HL-60 (cell line): Measurements from ENCODE around the gene FAF1.

ENCODE experiments used
- DNase-seq, 2 experiments: peaks; one replicate each; pipeline ENCODE4 v3.0.0-alpha.2; 2010 to 2020; ENCODE audit warnings: low read depth in 1 of 2, low spot score in 1 of 2
- H3K27ac ChIP-seq: fragments of 250-450 bp; sonication (Bioruptor Pico); replicated peaks from 2 replicates; pipeline ENCODE4 v1.5.1; 2020; ENCODE audit warnings: mild to moderate bottlenecking, moderate library complexity
- H3K27me3 ChIP-seq: fragments of 250-450 bp; sonication (Bioruptor Pico); 2 replicates; pipeline ENCODE4 v1.5.1; 2021; ENCODE audit warnings: mild to moderate bottlenecking, moderate library complexity; ENCODE audit not compliant: insufficient read depth, poor library complexity, severe bottlenecking
- H3K4me3 ChIP-seq: replicated peaks from 2 replicates; pipeline ENCODE4 v1.5.1; 2011; ENCODE audit warnings: mild to moderate bottlenecking, control low read depth, low read length; ENCODE audit not compliant: insufficient read depth
- GABPA ChIP-seq: IDR thresholded peaks from 2 replicates; pipeline ENCODE4 v1.6.1; 2012; ENCODE audit warnings: low read depth
- POLR2AphosphoS5 ChIP-seq: IDR thresholded peaks from 2 replicates; pipeline ENCODE4 v1.6.1; 2012; ENCODE audit warnings: low read depth
- SPI1 ChIP-seq: IDR thresholded peaks from 2 replicates; pipeline ENCODE4 v1.6.1; 2012; ENCODE audit warnings: low read depth, mild to moderate bottlenecking, borderline replicate concordance
- TF ChIP-seq, protein P1 (sequence below): IDR thresholded peaks from 2 replicates; pipeline ENCODE4 v1.6.1; 2012; ENCODE audit warnings: low read depth; ENCODE audit not compliant: insufficient replicate concordance
- TF ChIP-seq, protein P2 (sequence below): IDR thresholded peaks from one replicate; pipeline ENCODE4 v1.5.1; 2011; ENCODE audit warnings: low read length, control low read depth, inconsistent platforms; ENCODE audit not compliant: insufficient read depth

FAF1 gene

DNA sequence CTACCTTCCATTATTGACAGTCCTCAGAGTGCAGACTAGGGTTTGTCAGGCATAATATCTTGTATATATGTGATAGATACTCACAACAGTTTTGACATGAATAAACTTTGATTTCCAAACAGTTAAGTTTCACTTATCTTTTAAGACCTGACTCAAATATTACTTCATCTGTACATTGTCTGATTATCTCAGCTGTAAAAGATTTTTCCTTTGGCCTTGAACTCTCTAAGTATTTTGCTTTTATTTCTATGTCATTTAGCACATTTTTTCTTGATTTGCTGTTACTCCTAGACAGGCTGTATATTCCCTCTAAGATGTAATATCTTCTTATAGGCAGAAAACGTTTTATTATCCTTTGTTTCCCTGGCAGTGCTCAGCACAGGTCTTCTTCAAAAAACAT, 471.2 kb downstream of the FAF1 start:
- DNase-seq = no peak

DNA sequence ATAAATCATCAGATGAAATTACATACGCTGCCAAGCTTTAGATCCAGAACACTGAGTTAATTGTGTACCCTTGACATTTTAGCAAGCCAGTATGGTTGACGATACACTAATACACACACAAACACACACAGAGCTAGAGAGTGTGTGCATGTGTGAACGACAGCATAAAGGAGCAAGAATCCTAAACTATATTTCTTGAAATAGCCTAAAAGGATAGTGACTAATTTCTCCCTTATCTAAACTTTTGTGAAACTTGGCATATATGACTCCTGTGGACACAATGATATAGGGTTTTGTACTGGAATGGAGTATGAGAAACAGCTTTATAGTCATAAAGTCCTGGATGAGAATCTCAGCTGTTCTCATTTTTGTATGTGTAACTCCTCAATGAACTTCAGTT, 471.7 kb downstream of the FAF1 start:
- H3K4me3 ChIP-seq = no peak overlapping the region
- no peak for DNase-seq
- no peak overlapping the region for H3K27ac ChIP-seq
- TF ChIP-seq SPI1 (no peak), GABPA (no peak), POLR2AphosphoS5 (no peak)
- TF ChIP-seq, protein P1, sequence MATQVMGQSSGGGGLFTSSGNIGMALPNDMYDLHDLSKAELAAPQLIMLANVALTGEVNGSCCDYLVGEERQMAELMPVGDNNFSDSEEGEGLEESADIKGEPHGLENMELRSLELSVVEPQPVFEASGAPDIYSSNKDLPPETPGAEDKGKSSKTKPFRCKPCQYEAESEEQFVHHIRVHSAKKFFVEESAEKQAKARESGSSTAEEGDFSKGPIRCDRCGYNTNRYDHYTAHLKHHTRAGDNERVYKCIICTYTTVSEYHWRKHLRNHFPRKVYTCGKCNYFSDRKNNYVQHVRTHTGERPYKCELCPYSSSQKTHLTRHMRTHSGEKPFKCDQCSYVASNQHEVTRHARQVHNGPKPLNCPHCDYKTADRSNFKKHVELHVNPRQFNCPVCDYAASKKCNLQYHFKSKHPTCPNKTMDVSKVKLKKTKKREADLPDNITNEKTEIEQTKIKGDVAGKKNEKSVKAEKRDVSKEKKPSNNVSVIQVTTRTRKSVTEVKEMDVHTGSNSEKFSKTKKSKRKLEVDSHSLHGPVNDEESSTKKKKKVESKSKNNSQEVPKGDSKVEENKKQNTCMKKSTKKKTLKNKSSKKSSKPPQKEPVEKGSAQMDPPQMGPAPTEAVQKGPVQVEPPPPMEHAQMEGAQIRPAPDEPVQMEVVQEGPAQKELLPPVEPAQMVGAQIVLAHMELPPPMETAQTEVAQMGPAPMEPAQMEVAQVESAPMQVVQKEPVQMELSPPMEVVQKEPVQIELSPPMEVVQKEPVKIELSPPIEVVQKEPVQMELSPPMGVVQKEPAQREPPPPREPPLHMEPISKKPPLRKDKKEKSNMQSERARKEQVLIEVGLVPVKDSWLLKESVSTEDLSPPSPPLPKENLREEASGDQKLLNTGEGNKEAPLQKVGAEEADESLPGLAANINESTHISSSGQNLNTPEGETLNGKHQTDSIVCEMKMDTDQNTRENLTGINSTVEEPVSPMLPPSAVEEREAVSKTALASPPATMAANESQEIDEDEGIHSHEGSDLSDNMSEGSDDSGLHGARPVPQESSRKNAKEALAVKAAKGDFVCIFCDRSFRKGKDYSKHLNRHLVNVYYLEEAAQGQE = no peak
- TF ChIP-seq, protein P2, sequence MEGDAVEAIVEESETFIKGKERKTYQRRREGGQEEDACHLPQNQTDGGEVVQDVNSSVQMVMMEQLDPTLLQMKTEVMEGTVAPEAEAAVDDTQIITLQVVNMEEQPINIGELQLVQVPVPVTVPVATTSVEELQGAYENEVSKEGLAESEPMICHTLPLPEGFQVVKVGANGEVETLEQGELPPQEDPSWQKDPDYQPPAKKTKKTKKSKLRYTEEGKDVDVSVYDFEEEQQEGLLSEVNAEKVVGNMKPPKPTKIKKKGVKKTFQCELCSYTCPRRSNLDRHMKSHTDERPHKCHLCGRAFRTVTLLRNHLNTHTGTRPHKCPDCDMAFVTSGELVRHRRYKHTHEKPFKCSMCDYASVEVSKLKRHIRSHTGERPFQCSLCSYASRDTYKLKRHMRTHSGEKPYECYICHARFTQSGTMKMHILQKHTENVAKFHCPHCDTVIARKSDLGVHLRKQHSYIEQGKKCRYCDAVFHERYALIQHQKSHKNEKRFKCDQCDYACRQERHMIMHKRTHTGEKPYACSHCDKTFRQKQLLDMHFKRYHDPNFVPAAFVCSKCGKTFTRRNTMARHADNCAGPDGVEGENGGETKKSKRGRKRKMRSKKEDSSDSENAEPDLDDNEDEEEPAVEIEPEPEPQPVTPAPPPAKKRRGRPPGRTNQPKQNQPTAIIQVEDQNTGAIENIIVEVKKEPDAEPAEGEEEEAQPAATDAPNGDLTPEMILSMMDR = no peak
- no peaks in the 10 kb centered on the region for H3K27me3 ChIP-seq

More for the DNA sequence above, 471.2 kb downstream of the FAF1 start:
- TF ChIP-seq, protein P1 = no peak
- TF ChIP-seq GABPA (no peak), POLR2AphosphoS5 (no peak), SPI1 (no peak)
- TF ChIP-seq, protein P2 = no peak
- H3K27me3 ChIP-seq = no peaks in the 10 kb centered on the region
- H3K4me3 ChIP-seq = no peak overlapping the region
- no peak overlapping the region for H3K27ac ChIP-seq

DNA sequence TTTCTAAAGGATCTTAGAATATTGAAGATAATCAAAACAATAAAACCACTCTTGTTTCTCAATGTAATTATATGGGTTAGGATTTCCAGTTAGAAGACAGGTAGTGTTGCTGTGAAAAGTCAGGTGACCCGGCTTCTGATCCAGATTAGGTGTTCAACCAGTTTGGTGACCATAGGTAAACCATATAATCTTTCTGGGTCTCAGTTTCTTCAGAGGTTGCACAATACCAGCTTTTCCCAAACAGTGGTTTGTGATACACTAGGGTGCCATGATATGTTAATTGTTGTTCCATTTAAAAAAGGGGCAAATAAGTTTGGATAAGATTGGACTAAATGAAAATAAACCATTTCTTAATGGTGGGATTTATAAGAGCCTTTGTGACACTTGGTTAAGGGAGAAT, 472.3 kb downstream of the FAF1 start:
- TF ChIP-seq, protein P2 = no peak
- TF ChIP-seq SPI1 (no peak), POLR2AphosphoS5 (no peak), GABPA (no peak)
- TF ChIP-seq, protein P1 = no peak
- no peak overlapping the region for H3K27ac ChIP-seq
- H3K4me3 ChIP-seq = no peak overlapping the region
- H3K27me3 ChIP-seq = no peaks in the 10 kb centered on the region
- DNase-seq = no peak
